SKM-1 (cell line): ENCODE measurements around the gene SH3BP5L.
A peak's percentile ranks its signal among the peaks of the same experiment; 100 is the strongest.
"Not testable (repeated sequence)": the region's sequence is repeated elsewhere in the genome, so short reads cannot be mapped to it uniquely, and the experiment has no call there.

Experiments used
- DNase-seq: peaks from one replicate; lab custom pipeline; 2025; ENCODE audit not compliant: unreplicated experiment; lab: John Stamatoyannopoulos, UW

SH3BP5L gene

DNA sequence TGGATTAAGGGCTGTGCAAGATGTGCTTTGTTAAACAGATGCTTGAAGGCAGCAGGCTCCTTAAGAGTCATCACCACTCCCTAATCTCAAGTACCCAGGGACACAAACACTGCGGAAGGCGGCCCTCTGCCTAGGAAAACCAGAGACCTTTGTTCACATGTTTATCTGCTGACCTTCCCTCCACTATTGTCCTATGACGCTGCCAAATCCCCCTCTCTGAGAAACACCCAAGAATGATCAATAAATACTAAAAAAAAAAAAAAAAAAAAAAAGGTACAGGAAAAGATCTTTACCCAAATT lies 5.0 kb upstream of the SH3BP5L start:
- DNase-seq, result not testable (repeated sequence)

DNA sequence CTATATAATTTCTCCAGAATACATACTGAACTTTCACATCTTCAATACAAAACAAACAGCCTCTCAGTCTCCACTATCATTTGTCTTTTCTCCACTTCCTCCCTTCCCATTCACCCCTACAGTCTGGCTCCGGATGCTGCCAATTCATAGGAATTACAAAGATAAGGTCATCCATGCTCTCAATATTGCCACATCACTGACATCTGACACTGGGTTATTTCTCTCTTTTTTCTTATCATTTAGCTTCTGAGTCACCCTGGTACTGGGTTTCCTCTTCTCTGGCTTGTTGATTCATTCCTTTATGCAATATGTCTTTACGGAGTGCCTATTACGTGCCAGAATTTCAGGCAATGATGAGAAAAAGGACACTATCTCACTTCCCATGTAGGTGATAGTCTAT lies 3.1 kb upstream of the SH3BP5L start:
- peak; percentile 79 for DNase-seq

DNA sequence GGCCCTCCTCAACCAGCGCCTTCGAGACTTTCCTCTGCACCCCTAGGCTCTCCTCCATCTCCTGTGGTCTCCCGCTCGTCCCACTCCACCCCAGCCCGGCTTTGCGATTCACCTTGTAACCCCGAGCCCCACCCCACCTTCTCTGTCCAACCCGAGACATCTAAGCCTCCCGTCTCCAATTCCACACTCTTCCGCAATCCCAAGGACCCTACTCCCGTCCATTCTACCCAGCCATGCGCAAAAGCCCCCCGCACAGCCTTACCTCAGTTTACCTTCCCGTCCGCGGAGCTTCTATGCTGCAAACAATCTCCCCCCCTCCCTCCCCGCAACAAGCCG lies 174 bp downstream of the SH3BP5L start:
- peak; percentile 66 for DNase-seq

DNA sequence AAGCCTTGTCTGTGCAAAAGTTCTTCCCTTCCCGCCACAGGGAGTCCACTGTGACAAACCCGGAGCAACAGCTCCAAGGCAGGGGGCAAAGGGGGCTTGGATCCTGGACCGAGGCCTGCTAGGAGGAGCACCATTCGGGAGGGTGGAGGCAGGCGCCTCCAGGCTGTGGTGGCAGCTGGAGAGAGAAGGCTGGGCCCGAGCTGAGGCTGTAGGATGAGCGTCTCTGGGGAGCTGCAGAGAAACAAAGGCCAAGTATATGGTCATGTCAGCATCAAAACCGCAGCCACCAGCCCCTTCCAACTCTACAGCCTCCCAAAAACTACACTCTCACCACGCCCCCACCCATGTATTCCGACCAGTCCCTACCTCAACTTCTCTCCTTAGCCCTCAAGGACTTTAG lies 579 bp downstream of the SH3BP5L start:
- DNase-seq, result no peak

DNA sequence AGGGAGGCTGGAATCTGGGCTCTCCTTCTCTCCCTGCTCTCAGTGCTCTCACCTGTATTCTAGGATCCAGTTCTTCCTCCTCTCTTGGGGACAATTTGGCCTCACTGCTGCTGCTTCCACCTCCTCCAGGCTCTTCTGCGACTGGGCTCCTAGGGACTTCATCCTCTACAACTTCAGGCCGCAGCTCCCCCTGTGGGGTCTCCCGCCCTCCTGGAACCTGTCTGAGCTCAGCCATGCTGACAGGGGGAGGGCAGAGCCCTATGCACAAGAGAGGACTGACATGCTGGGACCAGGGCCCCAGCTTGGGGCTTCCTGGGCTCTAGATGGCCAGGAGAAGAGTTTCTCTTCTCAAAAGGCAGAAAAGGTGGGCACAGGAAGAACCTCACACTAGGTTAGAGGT lies 1.0 kb downstream of the SH3BP5L start:
- no peak for DNase-seq

DNA sequence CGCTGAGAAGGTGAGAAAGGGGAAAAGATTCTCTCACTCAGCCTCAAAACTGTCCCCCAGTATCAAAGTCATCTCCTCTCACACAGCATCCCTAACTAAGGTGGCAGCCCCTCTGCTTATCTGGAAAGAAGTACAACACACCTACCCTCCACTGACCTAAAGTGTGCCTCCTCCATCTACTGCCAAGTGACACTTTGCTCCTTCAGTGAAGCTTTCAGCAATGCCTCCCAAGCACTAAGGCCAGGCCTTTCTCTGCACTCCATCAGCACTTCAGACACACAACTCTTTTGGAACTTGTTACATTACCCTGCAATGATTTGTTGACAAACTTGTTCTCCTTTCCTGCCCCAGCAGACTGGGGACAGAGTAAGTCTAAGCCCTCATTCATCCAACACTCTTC lies 1.4 kb downstream of the SH3BP5L start:
- no peak for DNase-seq

DNA sequence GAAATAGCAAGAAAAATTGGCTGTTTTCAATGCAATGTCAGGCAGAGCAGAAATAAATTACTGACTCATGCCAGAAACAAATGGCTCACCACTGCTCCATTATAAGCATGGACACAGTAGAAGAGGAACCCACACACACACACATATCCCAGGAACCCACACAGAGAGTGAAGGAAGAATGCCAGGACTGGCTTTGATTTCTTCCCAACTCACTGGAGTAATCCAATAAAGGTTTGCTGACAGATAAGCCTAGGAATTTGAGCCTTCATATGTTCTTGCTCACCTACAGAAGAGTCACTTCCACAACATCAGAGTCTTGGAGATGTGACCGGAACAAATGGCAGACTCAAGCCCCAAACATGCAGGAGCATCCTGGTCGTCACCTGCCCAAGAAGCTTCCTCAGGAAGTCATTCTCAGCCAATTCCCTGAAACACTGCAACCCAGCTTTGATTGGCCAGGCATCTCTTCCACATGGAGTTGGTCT lies 2.2 kb downstream of the SH3BP5L start:
- no peak for DNase-seq

DNA sequence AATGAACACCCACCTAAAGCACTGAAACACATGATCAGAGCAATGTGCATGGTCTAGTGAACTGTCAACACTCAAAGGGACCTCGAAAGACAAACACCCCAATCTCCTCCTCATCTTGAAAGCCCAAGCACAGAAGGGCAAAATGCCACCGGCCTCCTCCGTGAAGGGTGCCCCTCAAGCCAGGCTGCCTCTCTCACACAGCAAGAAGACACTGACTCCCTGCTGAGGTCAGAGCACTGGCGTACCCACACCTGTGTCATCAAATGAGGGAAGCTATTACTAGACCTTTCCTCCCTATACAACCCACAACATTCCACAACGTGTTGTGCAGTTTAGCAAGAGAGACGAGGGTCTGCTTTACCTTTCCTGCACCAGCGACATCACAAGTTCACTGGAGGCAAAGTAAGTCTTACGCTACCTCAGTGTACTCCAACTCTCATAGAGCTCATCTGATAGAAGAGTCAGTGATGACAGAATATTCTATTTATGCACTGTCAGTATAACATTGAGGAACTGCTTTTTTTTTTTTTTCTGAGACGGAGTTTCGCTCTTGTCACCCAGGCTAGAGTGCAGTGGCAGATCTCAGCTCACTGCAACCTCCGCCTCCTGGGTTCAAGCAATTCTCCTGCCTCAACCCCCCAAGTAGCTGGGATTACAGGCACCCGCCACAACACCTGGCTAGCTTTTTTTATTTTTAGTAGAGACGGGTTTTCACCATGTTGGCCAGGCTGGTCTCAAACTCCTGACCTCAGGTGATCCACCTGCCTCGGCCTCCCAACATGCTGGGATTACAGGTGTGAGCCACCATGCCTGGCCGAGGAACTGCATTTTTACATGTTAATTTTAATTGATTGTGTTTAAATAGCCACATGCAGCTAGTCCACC lies 3.3 kb downstream of the SH3BP5L start:
- DNase-seq, result no peak

DNA sequence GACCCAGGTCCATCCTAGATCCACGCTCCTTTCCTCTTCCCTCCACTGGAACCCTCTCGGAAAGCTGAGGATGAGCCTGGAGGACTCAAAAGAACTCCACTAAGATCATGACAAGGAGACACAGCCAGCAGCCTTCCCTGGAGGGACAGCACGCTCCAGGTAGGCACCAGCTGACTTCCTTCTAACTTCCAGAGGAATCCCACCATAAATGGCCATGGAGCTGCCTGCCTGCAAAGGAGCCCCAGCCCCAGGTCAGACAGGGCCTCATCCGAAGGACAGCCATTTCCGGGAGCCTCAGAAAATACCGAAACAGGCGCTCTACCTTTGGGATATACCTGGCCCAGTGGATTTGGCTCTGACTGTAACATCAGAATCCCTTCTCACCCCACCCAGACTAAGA lies 4.1 kb downstream of the SH3BP5L start:
- DNase-seq, result no peak

DNA sequence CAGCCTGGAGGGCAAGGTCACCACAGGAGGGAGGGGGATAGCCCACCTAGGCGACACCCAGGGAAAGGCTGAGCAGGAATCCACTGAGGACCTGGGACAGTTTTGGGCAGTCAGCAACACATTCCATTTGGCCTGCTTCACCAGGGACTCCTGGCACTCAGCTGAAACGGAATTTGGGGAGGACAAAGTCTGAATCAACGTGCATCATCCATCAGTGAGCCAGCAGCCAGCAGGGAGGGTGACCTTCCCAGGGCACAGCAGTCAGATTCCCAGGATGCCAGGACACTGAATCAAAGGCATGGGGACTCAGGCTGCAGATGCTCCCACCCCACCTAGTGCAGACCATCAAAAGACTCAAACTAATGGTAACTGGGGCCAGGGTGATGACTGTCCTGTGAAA lies 4.6 kb downstream of the SH3BP5L start:
- DNase-seq, result no peak

DNA sequence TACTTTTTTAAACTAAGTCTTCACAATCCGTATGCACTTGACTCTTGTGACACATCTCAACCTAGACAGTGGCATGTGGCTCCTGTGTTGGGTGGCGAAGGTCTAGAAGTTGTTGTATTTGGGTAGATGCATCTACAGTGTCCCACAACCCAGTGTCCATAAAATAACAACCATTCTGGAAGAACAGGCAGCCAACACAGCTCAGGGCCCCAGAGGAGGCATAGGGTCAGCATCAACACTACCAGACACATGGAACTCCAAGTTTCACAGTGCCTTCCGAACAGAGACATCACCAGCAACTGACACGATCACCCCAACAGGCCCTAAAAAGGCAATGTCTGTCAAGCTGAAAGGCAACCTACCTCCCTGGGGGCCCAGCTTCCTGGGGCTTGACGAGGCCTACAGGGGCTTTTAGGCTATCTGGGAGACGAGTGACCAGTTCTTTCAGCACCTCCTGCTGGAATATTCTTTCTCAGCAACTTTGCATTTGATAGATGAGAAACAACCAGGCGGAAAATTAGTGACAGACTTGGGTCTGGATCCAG lies 5.6 kb downstream of the SH3BP5L start:
- no peak for DNase-seq

DNA sequence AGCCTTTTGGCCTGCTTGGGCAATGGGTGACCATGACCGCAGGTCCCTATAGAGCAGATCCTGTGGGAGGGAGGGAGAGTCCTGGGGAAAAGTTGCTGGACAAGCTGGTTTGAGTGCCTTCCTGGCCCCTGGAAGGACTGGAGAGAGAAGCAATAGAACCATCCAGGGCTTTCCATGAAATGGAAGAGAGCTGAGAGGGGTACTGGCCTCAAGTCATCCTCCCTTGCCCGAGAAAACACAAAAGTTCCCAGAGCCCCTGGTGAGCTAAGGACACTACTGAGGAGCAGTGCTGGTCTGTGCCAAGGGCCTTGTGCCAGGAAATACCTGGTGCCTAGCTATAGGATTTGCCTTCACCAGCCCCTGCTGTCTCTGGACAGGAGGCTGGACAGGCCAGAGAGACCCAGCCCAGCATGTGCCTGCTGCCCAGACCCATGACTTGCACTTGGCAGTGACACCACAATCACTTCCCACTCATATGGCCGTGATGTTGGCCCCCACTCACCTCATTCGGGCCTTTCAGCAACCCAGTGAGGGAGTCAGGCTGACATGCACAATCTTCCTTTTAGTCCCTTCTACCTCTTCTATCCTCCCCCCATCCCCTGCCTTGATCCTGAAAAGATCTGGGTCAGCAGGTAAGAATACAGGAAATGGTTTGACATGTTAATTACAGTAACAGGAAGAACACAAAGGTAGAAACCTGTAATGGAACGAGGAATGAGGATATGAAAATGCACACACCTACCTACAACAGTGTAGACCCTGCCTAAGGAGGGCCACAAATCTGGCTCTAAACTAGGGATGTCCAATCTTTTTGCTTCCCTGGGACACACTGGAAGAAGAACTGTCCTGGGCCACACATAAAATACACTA lies 7.0 kb downstream of the SH3BP5L start:
- no peak for DNase-seq

DNA sequence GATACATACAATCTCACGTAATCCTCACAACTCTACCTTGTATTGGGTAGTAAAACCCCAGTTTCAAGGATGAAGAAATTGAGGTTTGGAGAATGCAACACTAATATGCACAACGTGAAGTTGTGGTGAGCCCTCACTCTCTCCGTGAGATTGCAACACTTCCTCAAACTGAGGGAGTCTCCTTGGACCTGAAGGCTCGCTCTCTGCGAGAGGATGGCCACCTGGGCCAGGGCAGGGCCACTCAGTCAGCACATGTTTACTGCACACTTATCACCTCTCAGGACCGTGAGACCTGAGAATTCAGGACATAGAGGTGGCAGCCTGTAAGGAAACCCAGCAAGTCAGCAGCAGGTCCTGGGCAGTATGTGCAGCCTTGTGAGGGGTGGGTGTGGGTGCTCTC lies 8.7 kb downstream of the SH3BP5L start:
- peak; percentile 99 for DNase-seq

DNA sequence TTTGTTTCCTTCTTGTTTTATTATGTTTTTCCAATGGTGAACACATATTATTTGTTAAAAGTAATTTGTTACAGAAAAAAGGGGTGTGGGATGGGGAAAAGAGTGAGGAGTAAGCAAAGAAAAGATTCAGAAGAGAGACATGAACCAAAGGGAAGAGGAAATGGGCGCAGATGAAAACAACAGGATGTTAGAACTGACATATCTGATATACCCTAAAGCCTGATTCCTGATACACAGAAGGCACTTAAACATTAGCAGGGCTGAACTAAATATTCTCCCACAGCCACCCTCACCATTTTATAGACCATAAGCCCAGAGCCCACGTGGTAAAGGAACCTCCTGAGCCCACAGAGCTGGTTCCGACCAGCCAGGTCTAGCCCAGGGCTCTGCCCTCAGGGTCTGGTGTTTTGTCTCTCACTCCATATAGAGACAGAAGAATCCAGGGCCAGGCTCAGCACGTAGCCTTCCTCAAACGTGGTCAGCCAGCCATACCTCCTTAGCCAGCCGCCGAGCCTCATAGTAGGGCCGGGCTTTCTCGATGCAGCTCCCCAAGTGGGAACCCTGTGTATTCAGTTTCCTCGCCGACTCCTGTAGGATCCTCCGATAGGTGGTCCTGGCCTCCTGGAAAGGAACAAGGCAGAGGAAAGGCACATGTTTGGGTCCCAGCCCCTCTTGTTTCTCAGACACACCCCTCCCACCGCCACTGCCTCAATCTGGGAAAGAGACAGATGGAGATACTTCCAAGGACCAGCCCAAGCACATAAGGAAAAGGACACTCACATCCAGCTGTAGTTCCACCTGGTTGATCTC lies 9.5 kb downstream of the SH3BP5L start:
- DNase-seq, result no peak

DNA sequence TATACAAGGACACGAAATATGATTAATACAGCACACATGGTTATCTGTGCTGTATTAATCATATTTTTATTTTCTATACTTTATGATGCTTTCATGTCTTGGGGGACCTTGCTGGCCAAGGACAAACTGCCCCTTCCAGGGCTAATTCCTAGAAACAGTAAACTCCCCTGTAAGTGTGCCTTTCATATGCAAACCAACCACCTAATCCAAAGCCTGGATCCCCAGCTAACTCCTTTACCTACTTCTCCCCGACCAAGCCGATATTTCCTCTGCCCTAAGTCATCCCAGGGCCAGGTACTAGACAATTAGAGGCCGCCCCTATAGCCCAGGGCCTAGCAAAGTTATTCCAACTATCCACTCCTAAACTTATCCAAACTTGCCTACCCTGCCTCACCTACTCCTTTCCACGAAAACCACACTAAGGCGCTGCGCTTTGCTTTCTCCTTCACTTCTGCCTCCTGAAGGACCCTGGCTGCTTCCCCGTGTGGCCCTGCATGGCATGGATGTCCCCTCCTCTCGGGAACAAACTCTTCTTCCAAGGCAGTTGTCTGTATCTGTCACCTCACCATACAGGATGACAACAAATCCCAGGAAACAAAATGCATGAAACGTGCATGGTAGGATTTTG lies 10.2 kb downstream of the SH3BP5L start:
- DNase-seq, result no peak

DNA sequence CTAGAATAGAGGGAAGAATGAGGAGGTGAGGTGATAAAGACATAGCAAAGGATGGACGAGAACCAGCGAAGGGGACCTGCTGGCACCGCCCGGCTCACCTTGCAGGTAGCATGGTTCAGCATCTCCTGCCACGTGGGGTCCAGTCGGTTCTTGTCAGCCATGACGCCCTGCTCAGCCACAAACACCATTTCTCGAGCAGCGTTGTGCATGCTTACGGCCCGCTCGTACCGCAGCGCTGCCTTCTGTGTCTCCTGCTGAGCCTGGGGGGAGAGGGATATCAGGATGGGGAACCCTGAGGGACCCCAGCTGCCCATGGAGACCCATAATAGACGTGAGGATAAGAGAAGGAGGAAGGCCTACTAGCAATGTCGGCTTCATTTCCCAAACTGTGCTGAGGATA lies 11.4 kb downstream of the SH3BP5L start:
- DNase-seq, result no peak

DNA sequence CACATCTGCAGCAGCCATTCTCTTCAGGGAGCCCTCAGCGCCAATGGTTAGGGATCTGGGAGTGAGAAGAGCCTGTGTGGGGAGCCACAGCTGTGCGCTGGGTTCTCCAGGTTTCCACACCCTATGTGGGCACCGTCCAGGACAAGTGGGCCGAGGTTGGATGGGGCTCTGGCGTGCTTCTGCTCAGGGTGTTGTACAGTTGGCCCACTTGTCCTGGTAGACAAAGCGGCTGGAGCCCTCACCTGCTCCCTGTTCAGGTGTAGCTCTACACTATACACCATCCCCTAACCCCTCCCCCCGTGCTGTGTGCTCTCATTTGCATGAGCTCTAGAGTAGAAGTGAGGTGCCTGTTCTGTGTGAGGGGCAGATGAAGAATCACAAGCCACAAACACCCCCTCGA lies 12.2 kb downstream of the SH3BP5L start:
- DNase-seq, result no peak

DNA sequence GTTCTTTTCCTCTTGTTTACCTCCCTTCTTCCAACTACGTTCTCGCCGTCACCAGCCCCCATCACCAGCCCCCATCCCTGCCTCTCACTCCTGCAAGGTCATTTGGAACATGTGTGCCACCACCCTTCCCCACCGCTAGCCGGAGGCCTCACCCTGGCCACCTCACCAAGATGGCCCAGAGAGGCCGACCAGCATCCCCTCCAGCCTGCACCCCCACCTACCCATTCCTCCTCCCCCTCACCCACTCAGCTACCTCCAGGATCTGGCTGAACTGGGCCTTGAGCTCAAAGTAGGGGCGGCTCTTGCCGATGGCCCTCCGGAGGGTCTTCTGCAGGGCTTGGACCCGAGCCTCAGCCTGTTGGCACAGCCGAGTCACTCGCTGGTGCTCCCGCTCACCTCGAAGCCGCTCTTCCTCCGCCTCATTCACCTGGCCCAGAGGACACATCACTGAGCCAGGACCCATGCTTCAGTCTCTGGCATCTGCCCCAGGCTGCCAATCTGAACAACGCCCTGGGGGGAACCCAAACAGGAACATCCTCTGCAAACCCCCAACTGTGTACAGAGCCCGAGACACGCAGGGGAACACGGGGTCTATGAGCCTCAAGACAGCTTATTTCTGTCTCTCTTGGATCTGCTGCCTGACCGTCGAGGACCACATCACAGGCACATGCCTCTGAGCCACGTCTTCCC lies 12.8 kb downstream of the SH3BP5L start:
- DNase-seq, result no peak

DNA sequence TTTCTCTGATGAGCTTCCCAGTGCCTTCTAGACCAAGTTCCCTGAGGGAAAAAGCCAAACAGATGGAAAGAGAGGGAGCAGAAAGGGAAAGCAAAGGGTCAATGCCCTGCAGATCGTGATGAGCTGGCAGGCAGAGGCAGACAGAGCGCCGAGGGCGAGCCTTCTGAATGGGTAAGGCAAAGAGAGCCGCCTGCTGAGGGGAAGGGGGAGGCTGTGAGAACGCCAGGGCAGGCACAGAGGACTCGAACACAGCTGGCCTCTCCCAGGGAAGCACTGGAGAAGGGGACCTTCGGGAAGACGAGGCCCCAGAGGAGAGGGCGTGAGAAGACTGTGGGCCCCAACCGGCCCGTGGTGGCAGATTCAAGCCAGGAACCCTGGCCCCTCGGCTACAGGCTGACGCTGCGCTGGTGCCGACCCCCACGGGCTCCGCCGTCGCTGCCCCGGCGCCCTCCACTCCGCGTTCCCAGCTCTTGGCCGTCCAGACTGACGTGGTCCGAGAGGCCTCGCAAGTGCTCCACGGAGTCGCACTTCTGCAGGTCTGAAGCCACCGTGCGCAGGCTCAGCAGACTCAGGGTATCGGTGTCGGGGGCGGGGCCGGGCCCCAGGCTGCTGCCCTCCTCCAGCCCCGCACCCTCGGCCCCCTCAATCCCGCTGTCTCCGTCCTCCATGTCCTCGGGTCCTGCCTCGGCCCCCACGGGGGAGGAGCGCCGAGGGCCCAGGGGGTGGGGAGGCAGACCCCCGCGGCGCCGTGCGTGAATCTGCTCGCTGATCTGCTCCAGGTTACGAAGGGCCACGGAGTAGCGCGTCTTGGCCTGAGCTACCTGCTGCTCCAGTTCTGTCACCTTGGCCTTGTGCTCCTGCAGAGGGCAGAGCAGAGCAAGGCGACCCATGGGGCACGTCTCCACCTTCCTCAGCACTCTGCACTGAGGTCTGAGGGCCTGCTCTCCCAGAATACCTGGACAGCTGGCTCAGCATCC lies 13.9 kb downstream of the SH3BP5L start:
- DNase-seq, result no peak
